Neural cell (in vitro differentiated cells): ENCODE results near the gene IMMP2L.

Experiments used
- EZH2 ChIP-seq: fragments of 200-600, 300-800 bp; shearing (Covaris generic), sonication (generic); IDR thresholded peaks from 2 replicates; pipeline ENCODE4 v1.6.1; 2014; ENCODE audit warnings: antibody characterized with exemption, low read length, borderline replicate concordance, mild to moderate bottlenecking; ENCODE audit not compliant: insufficient read depth, poor library complexity, severe bottlenecking
- POLR2AphosphoS5 ChIP-seq: IDR thresholded peaks from 2 replicates; pipeline ENCODE4 v1.6.1; 2012
- RAD21 ChIP-seq: fragments of 450-650 bp; conservative IDR thresholded peaks from 2 replicates; pipeline ENCODE4 v1.6.1; 2014; ENCODE audit warnings: antibody characterized with exemption, mild to moderate bottlenecking, moderate library complexity
- TAF1 ChIP-seq: IDR thresholded peaks from 2 replicates; pipeline ENCODE4 v1.6.1; 2012; ENCODE audit warnings: low read depth
- TF ChIP-seq, protein P1 (sequence below): fragments of 450-650 bp; IDR thresholded peaks from 2 replicates; pipeline ENCODE4 v1.5.1; 2014; ENCODE audit warnings: antibody characterized with exemption, mild to moderate bottlenecking, moderate library complexity; ENCODE audit not compliant: poor library complexity, severe bottlenecking

DNA sequence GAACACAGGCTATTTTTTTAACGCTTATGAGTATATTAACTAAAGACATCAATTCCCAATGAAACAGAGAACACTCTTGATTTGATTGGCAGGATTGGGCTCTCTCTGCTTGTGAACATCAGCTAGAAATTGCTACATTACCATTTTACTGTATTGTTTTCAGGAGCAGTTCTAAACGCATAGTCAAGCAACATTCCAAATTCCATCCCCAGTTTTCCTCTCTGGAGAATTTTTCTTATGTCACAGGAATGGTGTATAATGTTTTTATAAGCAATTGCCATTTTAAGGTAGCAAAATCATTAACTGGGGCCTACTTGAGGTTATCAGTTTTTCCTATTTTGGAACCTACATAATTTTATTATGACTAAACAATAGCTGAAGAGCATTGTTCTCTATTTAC is 748.3 kb downstream of the IMMP2L start:
- TF ChIP-seq, protein P1, sequence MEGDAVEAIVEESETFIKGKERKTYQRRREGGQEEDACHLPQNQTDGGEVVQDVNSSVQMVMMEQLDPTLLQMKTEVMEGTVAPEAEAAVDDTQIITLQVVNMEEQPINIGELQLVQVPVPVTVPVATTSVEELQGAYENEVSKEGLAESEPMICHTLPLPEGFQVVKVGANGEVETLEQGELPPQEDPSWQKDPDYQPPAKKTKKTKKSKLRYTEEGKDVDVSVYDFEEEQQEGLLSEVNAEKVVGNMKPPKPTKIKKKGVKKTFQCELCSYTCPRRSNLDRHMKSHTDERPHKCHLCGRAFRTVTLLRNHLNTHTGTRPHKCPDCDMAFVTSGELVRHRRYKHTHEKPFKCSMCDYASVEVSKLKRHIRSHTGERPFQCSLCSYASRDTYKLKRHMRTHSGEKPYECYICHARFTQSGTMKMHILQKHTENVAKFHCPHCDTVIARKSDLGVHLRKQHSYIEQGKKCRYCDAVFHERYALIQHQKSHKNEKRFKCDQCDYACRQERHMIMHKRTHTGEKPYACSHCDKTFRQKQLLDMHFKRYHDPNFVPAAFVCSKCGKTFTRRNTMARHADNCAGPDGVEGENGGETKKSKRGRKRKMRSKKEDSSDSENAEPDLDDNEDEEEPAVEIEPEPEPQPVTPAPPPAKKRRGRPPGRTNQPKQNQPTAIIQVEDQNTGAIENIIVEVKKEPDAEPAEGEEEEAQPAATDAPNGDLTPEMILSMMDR, result no peak
- TF ChIP-seq POLR2AphosphoS5 (no peak), TAF1 (no peak), EZH2 (no peak), RAD21 (no peak)
